Gastrocnemius medialis (tissue), 4 donors: Measurements from ENCODE around the gene MRAS. TPM values are rescaled to one million over a fixed set of nuclear protein-coding genes. Genes with fewer than 3 reads are reported as not detected.

ENCODE experiments used
- ATAC-seq, 2 donors: fragments of 150-250 bp; one replicate each; pipeline ENCODE4 v1.9.1; 2016
- DNase-seq, 2 donors: peaks; one replicate each; pipeline ENCODE4 v3.0.0-alpha.2; 2019
- H3K27ac ChIP-seq, 4 donors: fragments of 200-600 bp; sonication (generic); 1 replicate in 1 of 4; 2 replicates in 3 of 4; pipeline ENCODE4 v1.5.1; 2016 to 2018; ENCODE audit warnings: mild to moderate bottlenecking in 2 of 4, moderate library complexity in 1 of 4
- H3K27me3 ChIP-seq, 3 donors: fragments of 200-600 bp; sonication (generic) in 2 of 3; 1 replicate in 1 of 3; 2 replicates in 2 of 3; pipeline versions ENCODE4 v1.5.1 to v1.6.0; 2016 to 2019; ENCODE audit warnings: mild to moderate bottlenecking in 1 of 3, moderate library complexity in 1 of 3
- H3K36me3 ChIP-seq, 2 donors: fragments of 200-600 bp; sonication (generic) in 1 of 2; one replicate each; pipeline ENCODE4 v1.5.1; 2017 to 2018
- H3K4me1 ChIP-seq, 2 donors: fragments of 200-600 bp; sonication (generic) in 1 of 2; one replicate each; pipeline ENCODE4 v1.5.1; 2016 to 2017; ENCODE audit warnings: mild to moderate bottlenecking in 2 of 2
- H3K4me3 ChIP-seq, 4 donors: fragments of 200-600 bp; sonication (generic) in 3 of 4; 1 replicate in 1 of 4; 2 replicates in 3 of 4; pipeline ENCODE4 v1.5.1; 2016 to 2019; ENCODE audit warnings: mild to moderate bottlenecking in 2 of 4
- H3K9me3 ChIP-seq, 3 donors: fragments of 200-600 bp; sonication (generic) in 2 of 3; 1 replicate in 1 of 3; 2 replicates in 2 of 3; pipeline ENCODE4 v1.5.1; 2016 to 2019
- POLR2A ChIP-seq, 2 donors: fragments of 450-650 bp; IDR thresholded peaks; one replicate each; pipeline ENCODE4 v1.6.1; 2017; ENCODE audit warnings: antibody characterized with exemption in 2 of 2, mild to moderate bottlenecking in 2 of 2, moderate library complexity in 2 of 2
- in situ Hi-C, 4 donors: fragments of 200-750 bp; cut with MboI; loops; one replicate each; pipeline versions ENCODE4 v1.15.0 to v1.8.0; 2017; ENCODE audit warnings: low sequenced_read_pairs in 4 of 4
- intact Hi-C: fragments of 100-400 bp; cut with DNase I; formaldehyde crosslinking; loops from one replicate; pipeline ENCODE4 v1.15.1; 2023; ENCODE audit warnings: low total_unique reads
- total RNA-seq, 4 donors: library from RNA; depleted of rRNA; stranded (reverse); fragments of >200 nt; gene quantifications; one replicate each; pipeline versions ENCODE4 v1.1.0 to v1.2.3, GENCODE V29; 2016
- TF ChIP-seq, protein P1 (sequence below), 5 experiments: fragments of 450-650 bp in 3 of 5; fragments of 200-600 bp in 2 of 5; sonication (generic) in 2 of 5; IDR thresholded peaks in 4 of 5; conservative IDR thresholded peaks in 1 of 5; 1 replicate in 4 of 5; 2 replicates in 1 of 5; pipeline ENCODE4 v1.5.1; 2016 to 2019; ENCODE audit warnings: antibody characterized with exemption in 5 of 5, mild to moderate bottlenecking in 3 of 5, moderate library complexity in 3 of 5

MRAS gene
- total RNA-seq, 4 donors from 2014 or later = 45.8 to 149 (median 57.7) TPM

DNA sequence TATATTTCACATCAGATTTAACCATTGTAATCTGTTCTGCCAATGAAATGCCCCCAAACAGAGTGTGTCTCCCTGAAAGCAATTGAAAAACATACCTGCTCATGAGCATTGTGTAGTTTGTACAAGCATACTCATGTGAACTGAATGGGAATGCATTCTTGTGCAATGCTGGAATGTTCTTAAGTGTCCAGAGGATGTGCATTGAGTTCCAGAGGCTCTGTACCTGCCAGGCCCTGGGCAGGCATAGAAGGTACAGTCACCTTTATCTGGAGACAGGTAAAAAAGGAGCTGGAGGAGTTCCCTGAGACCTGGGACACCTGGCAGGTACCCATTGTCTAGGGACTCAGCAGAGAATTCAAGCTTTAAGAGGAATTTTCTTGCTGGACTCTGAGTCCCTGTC lies 2.8 kb downstream of the MRAS start:
- TF ChIP-seq, protein P1, sequence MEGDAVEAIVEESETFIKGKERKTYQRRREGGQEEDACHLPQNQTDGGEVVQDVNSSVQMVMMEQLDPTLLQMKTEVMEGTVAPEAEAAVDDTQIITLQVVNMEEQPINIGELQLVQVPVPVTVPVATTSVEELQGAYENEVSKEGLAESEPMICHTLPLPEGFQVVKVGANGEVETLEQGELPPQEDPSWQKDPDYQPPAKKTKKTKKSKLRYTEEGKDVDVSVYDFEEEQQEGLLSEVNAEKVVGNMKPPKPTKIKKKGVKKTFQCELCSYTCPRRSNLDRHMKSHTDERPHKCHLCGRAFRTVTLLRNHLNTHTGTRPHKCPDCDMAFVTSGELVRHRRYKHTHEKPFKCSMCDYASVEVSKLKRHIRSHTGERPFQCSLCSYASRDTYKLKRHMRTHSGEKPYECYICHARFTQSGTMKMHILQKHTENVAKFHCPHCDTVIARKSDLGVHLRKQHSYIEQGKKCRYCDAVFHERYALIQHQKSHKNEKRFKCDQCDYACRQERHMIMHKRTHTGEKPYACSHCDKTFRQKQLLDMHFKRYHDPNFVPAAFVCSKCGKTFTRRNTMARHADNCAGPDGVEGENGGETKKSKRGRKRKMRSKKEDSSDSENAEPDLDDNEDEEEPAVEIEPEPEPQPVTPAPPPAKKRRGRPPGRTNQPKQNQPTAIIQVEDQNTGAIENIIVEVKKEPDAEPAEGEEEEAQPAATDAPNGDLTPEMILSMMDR (IDR thresholded peaks at IDR 0.05 in 4 of 5, conservative IDR thresholded peaks at IDR 0.05 in 1 of 5) = no peak
- TF ChIP-seq POLR2A (IDR thresholded peaks at IDR 0.05) = no peak
- H3K9me3 ChIP-seq = no peaks in the 10 kb centered on the region
- H3K36me3 ChIP-seq = peaks cover 2 to 18% of the 10 kb centered on the region in 2 donors
- H3K27ac ChIP-seq = peak overlapping the region; percentile 93 to 98 (median 97)
- DNase-seq (no peak), ATAC-seq (no peak)
- H3K4me3 ChIP-seq = no peak overlapping the region
- peaks cover 52 to 67% of the 10 kb centered on the region in 2 donors for H3K4me1 ChIP-seq
- H3K27me3 ChIP-seq = no peaks in the 10 kb centered on the region
- in situ Hi-C loops = no loop called here
- intact Hi-C loops = no loop called here

DNA sequence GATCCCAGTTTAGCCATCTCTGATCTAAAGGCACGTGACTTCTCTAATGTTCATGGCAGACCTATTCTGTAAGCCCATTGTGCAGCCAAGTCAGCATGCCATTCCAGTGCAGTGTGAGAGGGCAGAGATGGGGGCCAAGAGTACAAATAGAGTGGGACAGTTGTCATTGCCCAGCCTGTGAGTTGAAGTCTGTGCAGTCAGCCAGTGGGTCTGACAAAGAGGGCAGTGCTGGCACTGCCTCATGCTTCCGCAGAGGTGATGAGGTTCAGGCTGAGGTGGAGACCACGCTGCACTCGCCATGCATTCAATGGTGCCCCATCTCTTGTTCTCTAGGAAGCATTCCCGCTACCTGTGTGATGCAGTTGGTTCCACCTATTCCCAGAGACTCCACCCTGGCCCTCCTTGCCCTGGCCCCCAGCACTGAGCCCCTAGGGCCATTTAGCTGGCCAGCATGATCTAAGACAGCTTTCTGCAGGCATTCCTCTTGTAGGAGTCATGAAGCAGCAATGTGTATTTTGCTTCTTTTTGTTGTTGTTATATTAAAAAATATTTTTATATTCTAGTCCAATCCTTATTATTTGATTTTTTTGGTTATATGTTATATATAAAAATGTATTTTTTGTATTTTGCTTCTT lies 3.7 kb downstream of the MRAS start:
- Histone ChIP-seq H3K36me3 (peaks cover 2 to 25% of the 10 kb centered on the region in 2 donors), H3K27ac (peak overlapping the region; percentile 93 to 98 (median 97)), H3K4me3 (peak overlapping the region in 1 of 4 donors; percentile 15), H3K9me3 (no peaks in the 10 kb centered on the region), H3K4me1 (peaks cover 61 to 76% of the 10 kb centered on the region in 2 donors), H3K27me3 (no peaks in the 10 kb centered on the region)
- in situ Hi-C loops = no loop called here
- intact Hi-C loops = no loop called here
- ATAC-seq (peak in 1 of 2 donors; percentile 62), DNase-seq (peak in 1 of 2 donors; percentile 74)
- TF ChIP-seq, protein P1 (IDR thresholded peaks at IDR 0.05 in 4 of 5, conservative IDR thresholded peaks at IDR 0.05 in 1 of 5) = no peak
- TF ChIP-seq POLR2A (IDR thresholded peaks at IDR 0.05) = no peak

DNA sequence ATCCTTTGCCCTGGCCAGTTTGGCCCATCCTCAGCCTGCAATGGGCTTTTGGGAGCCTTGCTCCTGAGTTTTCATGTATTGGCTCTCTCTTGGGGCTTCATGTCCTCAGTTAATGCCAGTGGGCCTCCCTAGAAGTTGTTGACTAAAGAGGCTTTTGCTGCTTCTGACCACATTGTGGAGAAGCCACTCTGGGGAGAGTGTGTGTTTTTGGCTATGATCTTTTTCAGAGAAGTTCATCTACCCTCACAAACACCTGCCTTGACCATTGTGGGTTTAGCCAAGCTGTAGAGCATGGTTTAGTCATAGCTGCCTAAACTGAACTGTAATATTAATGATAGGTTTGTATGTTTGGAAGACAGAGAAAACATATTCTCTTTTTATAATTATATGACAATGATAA lies 6.0 kb downstream of the MRAS start:
- in situ Hi-C loops = no loop called here
- Histone ChIP-seq H3K36me3 (peaks cover 2 to 25% of the 10 kb centered on the region in 2 donors), H3K27ac (peak overlapping the region in 1 of 4 donors; percentile 98), H3K4me1 (peaks cover 76 to 96% of the 10 kb centered on the region in 2 donors), H3K27me3 (no peaks in the 10 kb centered on the region), H3K4me3 (no peak overlapping the region), H3K9me3 (no peaks in the 10 kb centered on the region)
- DNase-seq (no peak), ATAC-seq (no peak)
- TF ChIP-seq, protein P1 (IDR thresholded peaks at IDR 0.05 in 4 of 5, conservative IDR thresholded peaks at IDR 0.05 in 1 of 5) = no peak
- TF ChIP-seq POLR2A (IDR thresholded peaks at IDR 0.05) = no peak
- intact Hi-C loops = no loop called here

DNA sequence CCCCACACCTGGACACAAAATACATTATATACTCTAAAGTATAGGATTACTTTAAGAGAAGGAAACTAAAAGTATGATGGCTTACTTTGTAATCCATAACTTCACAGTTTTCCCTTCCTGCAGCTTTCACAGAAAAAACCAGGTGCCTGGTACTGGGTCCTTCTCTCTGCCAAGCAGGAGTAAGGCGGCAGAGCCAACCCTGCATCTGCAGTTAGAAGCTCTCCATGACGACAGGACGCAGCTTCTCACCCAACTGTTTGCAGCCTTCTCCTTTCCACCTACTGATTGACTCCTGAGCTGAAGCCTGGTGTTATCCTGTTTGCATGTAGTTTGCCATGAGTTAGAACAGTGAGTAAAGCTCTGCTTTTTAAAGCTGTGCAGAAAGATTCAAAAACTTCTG lies 6.7 kb downstream of the MRAS start:
- no peak for TF ChIP-seq POLR2A (IDR thresholded peaks at IDR 0.05)
- TF ChIP-seq, protein P1 (IDR thresholded peaks at IDR 0.05 in 4 of 5, conservative IDR thresholded peaks at IDR 0.05 in 1 of 5) = no peak
- in situ Hi-C loops = no loop called here
- intact Hi-C loops = no loop called here
- Histone ChIP-seq H3K9me3 (no peaks in the 10 kb centered on the region), H3K27me3 (no peaks in the 10 kb centered on the region), H3K36me3 (peaks cover 2 to 25% of the 10 kb centered on the region in 2 donors), H3K4me1 (peaks cover 76 to 98% of the 10 kb centered on the region in 2 donors), H3K27ac (peak overlapping the region in 1 of 4 donors; percentile 98), H3K4me3 (no peak overlapping the region)
- DNase-seq (no peak), ATAC-seq (no peak)
